Neural cell (in vitro differentiated cells): Measurements from ENCODE around the gene DCBLD2.

Experiments
- CTCF ChIP-seq: fragments of 450-650 bp; IDR thresholded peaks from 2 replicates; pipeline ENCODE4 v1.5.1; 2014; ENCODE audit warnings: antibody characterized with exemption, mild to moderate bottlenecking, moderate library complexity; ENCODE audit not compliant: poor library complexity, severe bottlenecking
- EP300 ChIP-seq: fragments of 450-650 bp; conservative IDR thresholded peaks from 2 replicates; pipeline ENCODE4 v1.6.1; 2014; ENCODE audit warnings: antibody characterized with exemption, mild to moderate bottlenecking, moderate library complexity; ENCODE audit not compliant: poor library complexity, severe bottlenecking
- EZH2 ChIP-seq: fragments of 200-600, 300-800 bp; shearing (Covaris generic), sonication (generic); IDR thresholded peaks from 2 replicates; pipeline ENCODE4 v1.6.1; 2014; ENCODE audit warnings: antibody characterized with exemption, low read length, borderline replicate concordance, mild to moderate bottlenecking; ENCODE audit not compliant: insufficient read depth, poor library complexity, severe bottlenecking
- MXI1 ChIP-seq: fragments of 450-650 bp; conservative IDR thresholded peaks from 2 replicates; pipeline ENCODE4 v1.6.1; 2014; ENCODE audit warnings: antibody characterized with exemption, mild to moderate bottlenecking; ENCODE audit not compliant: poor library complexity, severe bottlenecking
- POLR2AphosphoS5 ChIP-seq: IDR thresholded peaks from 2 replicates; pipeline ENCODE4 v1.6.1; 2012
- REST ChIP-seq: IDR thresholded peaks from 2 replicates; pipeline ENCODE4 v1.6.1; 2012; ENCODE audit warnings: borderline replicate concordance
- SMC3 ChIP-seq: fragments of 450-650 bp; conservative IDR thresholded peaks from 2 replicates; pipeline ENCODE4 v1.6.1; 2014; ENCODE audit warnings: antibody characterized with exemption, mild to moderate bottlenecking, moderate library complexity; ENCODE audit not compliant: poor library complexity
- TAF1 ChIP-seq: IDR thresholded peaks from 2 replicates; pipeline ENCODE4 v1.6.1; 2012; ENCODE audit warnings: low read depth

GRCh38 chr3:98793971-98794370, 107.5 kb downstream of the DCBLD2 start:
- TF ChIP-seq CTCF (no peak), EZH2 (no peak), REST (no peak), TAF1 (no peak), EP300 (no peak), MXI1 (no peak), SMC3 (no peak), POLR2AphosphoS5 (no peak)
